ENCODE results near the gene GAS7.

DNA sequence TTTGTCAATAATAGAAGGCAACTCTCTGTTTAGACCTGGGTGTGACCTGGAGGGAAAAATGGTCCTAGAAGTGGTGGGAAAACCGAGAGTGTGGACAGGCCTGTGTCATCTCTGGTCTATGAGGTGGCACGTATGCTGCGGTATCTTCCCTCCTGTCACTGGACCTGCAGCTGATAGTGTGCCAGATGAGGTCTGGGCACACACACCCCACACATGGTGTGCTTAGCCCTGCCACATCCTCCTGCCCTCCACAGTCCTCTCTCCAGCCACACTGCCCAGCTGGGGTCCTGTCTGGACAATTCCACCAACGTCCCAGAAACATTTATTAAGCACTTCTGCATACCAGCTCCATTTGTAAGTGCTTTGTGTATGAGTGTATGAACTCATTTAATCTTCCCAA lies 335.5 kb downstream of the GAS7 start:
- TF ChIP-seq POLR2A (IDR thresholded peaks at IDR 0.05; ENCODE audit: low read length) (no peak), GATA1 (IDR thresholded peaks at IDR 0.05; ENCODE audit: low read depth, low read length) (no peak)
